T-helper 1 cell treated with Interleukin-12 subunit alpha and Interleukin-12 subunit beta and Interleukin-4 antibody, amounts not matched to agents 30 μg/mL and 1 μg/mL, for 36 hours (primary cell): ENCODE data around the gene CD96.

Source experiments
- H3K27ac Mint-ChIP-seq: one replicate; pipeline ENCODE4 v1.8.0; 2021; ENCODE audit warnings: mild to moderate bottlenecking, mixed read lengths
- H3K27me3 Mint-ChIP-seq: one replicate; pipeline ENCODE4 v1.8.0; 2021; ENCODE audit warnings: low read depth, mixed read lengths
- H3K36me3 Mint-ChIP-seq: one replicate; pipeline ENCODE4 v1.8.0; 2021; ENCODE audit warnings: low read depth, mixed read lengths
- H3K4me1 Mint-ChIP-seq: one replicate; pipeline ENCODE4 v1.8.0; 2021; ENCODE audit warnings: low read depth, mixed read lengths
- H3K4me3 Mint-ChIP-seq: one replicate; pipeline ENCODE4 v1.8.0; 2021; ENCODE audit warnings: mild to moderate bottlenecking, moderate library complexity, mixed read lengths
- H3K9me3 Mint-ChIP-seq: one replicate; pipeline ENCODE4 v1.8.0; 2021; ENCODE audit warnings: mixed read lengths

CD96 gene

GRCh38 chr3:111639316-111639715 lies 97.3 kb downstream of the CD96 start:
- Mint-ChIP-seq H3K27me3 (no peaks in the 10 kb centered on the region), H3K4me1 (no peaks in the 10 kb centered on the region), H3K9me3 (peaks cover 45% of the 10 kb centered on the region), H3K27ac (no peak overlapping the region), H3K36me3 (peaks cover 79% of the 10 kb centered on the region), H3K4me3 (no peak overlapping the region)

GRCh38 chr3:111648991-111649579 lies 107.1 kb downstream of the CD96 start:
- Mint-ChIP-seq H3K9me3 (peaks cover 10% of the 10 kb centered on the region), H3K4me3 (no peak overlapping the region), H3K27me3 (no peaks in the 10 kb centered on the region), H3K27ac (peak overlapping the region; percentile 64), H3K36me3 (peaks cover 91% of the 10 kb centered on the region), H3K4me1 (peaks cover 12% of the 10 kb centered on the region)

- peaks cover 90% of the 10 kb centered on the region for H3K36me3 Mint-ChIP-seq
- no peaks in the 10 kb centered on the region for H3K27me3 Mint-ChIP-seq
- H3K27ac Mint-ChIP-seq, result no peak overlapping the region
Measured at GRCh38 chr3:111650378-111651275, 108.6 kb downstream of the CD96 start.

GRCh38 chr3:111652492-111653180 lies 110.6 kb downstream of the CD96 start:
- no peaks in the 10 kb centered on the region for H3K9me3 Mint-ChIP-seq
- H3K4me3 Mint-ChIP-seq, result no peak overlapping the region
- no peak overlapping the region for H3K27ac Mint-ChIP-seq
- H3K27me3 Mint-ChIP-seq, result no peaks in the 10 kb centered on the region
- H3K36me3 Mint-ChIP-seq, result peaks cover 80% of the 10 kb centered on the region
- peaks cover 12% of the 10 kb centered on the region for H3K4me1 Mint-ChIP-seq

More at GRCh38 chr3:111650378-111651275, 108.6 kb downstream of the CD96 start:
- no peaks in the 10 kb centered on the region for H3K9me3 Mint-ChIP-seq
- no peak overlapping the region for H3K4me3 Mint-ChIP-seq
- H3K4me1 Mint-ChIP-seq, result peaks cover 12% of the 10 kb centered on the region

GRCh38 chr3:111653766-111654165 lies 111.8 kb downstream of the CD96 start:
- H3K27me3 Mint-ChIP-seq, result no peaks in the 10 kb centered on the region
- H3K4me1 Mint-ChIP-seq, result peaks cover 6% of the 10 kb centered on the region
- H3K4me3 Mint-ChIP-seq, result no peak overlapping the region
- peaks cover under 1% of the 10 kb centered on the region for H3K9me3 Mint-ChIP-seq
- H3K36me3 Mint-ChIP-seq, result peaks cover 79% of the 10 kb centered on the region
- H3K27ac Mint-ChIP-seq, result no peak overlapping the region

GRCh38 chr3:111662012-111662411 lies 120.0 kb downstream of the CD96 start:
- no peaks in the 10 kb centered on the region for H3K27me3 Mint-ChIP-seq

GRCh38 chr3:111662907-111663306 lies 120.9 kb downstream of the CD96 start:
- H3K36me3 Mint-ChIP-seq, result peaks cover 89% of the 10 kb centered on the region
- H3K4me1 Mint-ChIP-seq, result peaks cover 26% of the 10 kb centered on the region
- H3K4me3 Mint-ChIP-seq, result no peak overlapping the region
- H3K27me3 Mint-ChIP-seq, result no peaks in the 10 kb centered on the region
- H3K27ac Mint-ChIP-seq, result peak overlapping the region; percentile 14
- peaks cover 61% of the 10 kb centered on the region for H3K9me3 Mint-ChIP-seq

More at GRCh38 chr3:111662012-111662411, 120.0 kb downstream of the CD96 start:
- Mint-ChIP-seq H3K36me3 (peaks cover 88% of the 10 kb centered on the region), H3K9me3 (peaks cover 61% of the 10 kb centered on the region), H3K27ac (no peak overlapping the region), H3K4me1 (peaks cover 18% of the 10 kb centered on the region), H3K4me3 (no peak overlapping the region)

GRCh38 chr3:111666041-111666735 lies 124.2 kb downstream of the CD96 start:
- Mint-ChIP-seq H3K4me1 (peaks cover 49% of the 10 kb centered on the region), H3K9me3 (peaks cover 36% of the 10 kb centered on the region), H3K27ac (peak overlapping the region; percentile 91), H3K4me3 (peak overlapping the region; percentile 26), H3K27me3 (no peaks in the 10 kb centered on the region), H3K36me3 (peaks cover 62% of the 10 kb centered on the region)

GRCh38 chr3:111667170-111667569 lies 125.2 kb downstream of the CD96 start:
- peak overlapping the region; percentile 91 for H3K27ac Mint-ChIP-seq
- H3K9me3 Mint-ChIP-seq, result peaks cover 28% of the 10 kb centered on the region
- peaks cover 53% of the 10 kb centered on the region for H3K36me3 Mint-ChIP-seq
- H3K4me3 Mint-ChIP-seq, result peak overlapping the region; percentile 54
- H3K4me1 Mint-ChIP-seq, result peaks cover 55% of the 10 kb centered on the region
- H3K27me3 Mint-ChIP-seq, result no peaks in the 10 kb centered on the region

GRCh38 chr3:111667621-111668239 lies 125.7 kb downstream of the CD96 start:
- Mint-ChIP-seq H3K4me3 (peak overlapping the region; percentile 54), H3K27me3 (no peaks in the 10 kb centered on the region), H3K27ac (peak overlapping the region; percentile 91), H3K9me3 (peaks cover 22% of the 10 kb centered on the region), H3K36me3 (peaks cover 48% of the 10 kb centered on the region), H3K4me1 (peaks cover 57% of the 10 kb centered on the region)

- peak overlapping the region; percentile 80 for H3K27ac Mint-ChIP-seq
- no peaks in the 10 kb centered on the region for H3K27me3 Mint-ChIP-seq
- peaks cover 62% of the 10 kb centered on the region for H3K4me1 Mint-ChIP-seq
- H3K36me3 Mint-ChIP-seq, result peaks cover 42% of the 10 kb centered on the region
- H3K9me3 Mint-ChIP-seq, result peaks cover 16% of the 10 kb centered on the region
- H3K4me3 Mint-ChIP-seq, result no peak overlapping the region
Measured at GRCh38 chr3:111668326-111668725, 126.3 kb downstream of the CD96 start.

GRCh38 chr3:111668888-111669488 lies 127.0 kb downstream of the CD96 start:
- peak overlapping the region; percentile 80 for H3K27ac Mint-ChIP-seq
- H3K9me3 Mint-ChIP-seq, result peaks cover 10% of the 10 kb centered on the region
- H3K36me3 Mint-ChIP-seq, result peaks cover 35% of the 10 kb centered on the region
- peaks cover 68% of the 10 kb centered on the region for H3K4me1 Mint-ChIP-seq
- peak overlapping the region; percentile 39 for H3K4me3 Mint-ChIP-seq
- no peaks in the 10 kb centered on the region for H3K27me3 Mint-ChIP-seq

- peaks cover 5% of the 10 kb centered on the region for H3K9me3 Mint-ChIP-seq
- H3K4me3 Mint-ChIP-seq, result no peak overlapping the region
- peaks cover 25% of the 10 kb centered on the region for H3K36me3 Mint-ChIP-seq
- no peak overlapping the region for H3K27ac Mint-ChIP-seq
- peaks cover 69% of the 10 kb centered on the region for H3K4me1 Mint-ChIP-seq
- H3K27me3 Mint-ChIP-seq, result no peaks in the 10 kb centered on the region
Measured at GRCh38 chr3:111669926-111670630, 128.1 kb downstream of the CD96 start.
